A673 (cell line): ENCODE data around the gene NEGR1. TPM values are rescaled to one million over a fixed set of nuclear protein-coding genes. Genes with fewer than 3 reads are reported as not detected.

ENCODE experiments used
- BruUV-seq: library from RNA; stranded (reverse); fragments of 400-500 nt; replicated peaks from 2 replicates; lab custom pipeline; 2021; lab: Mats Ljungman, UMichigan
- CTCF ChIA-PET: fragments of 300-600 bp; sonication (Branson Sonifier 250); formaldehyde crosslinking; loops from one replicate; lab custom pipeline; 2022; ENCODE audit warnings: antibody characterized with exemption; lab: Charles Lee
- POLR2A ChIA-PET: fragments of 300-600 bp; sonication (Branson Sonifier 250); formaldehyde crosslinking; loops from one replicate; lab custom pipeline; 2022; ENCODE audit warnings: antibody characterized with exemption; ENCODE audit not compliant: low non-redundant PET; lab: Charles Lee
- DNase-seq: peaks from one replicate; pipeline ENCODE4 v3.0.0-alpha.2; 2015; ENCODE audit warnings: low spot score
- H3K27ac ChIP-seq: fragments of 200-600 bp; sonication (generic); 2 replicates; pipeline ENCODE4 v1.5.1; 2016; ENCODE audit warnings: mixed run types, low read depth, mild to moderate bottlenecking, mixed read lengths, antibody characterized with exemption, low read length; ENCODE audit not compliant: poor library complexity, severe bottlenecking
- H3K27me3 ChIP-seq: fragments of 200-600 bp; sonication (generic); replicated peaks from 2 replicates; pipeline ENCODE4 v1.6.1; 2017; ENCODE audit warnings: mixed run types, low read depth, mild to moderate bottlenecking, mixed read lengths, antibody characterized with exemption, low read length; ENCODE audit not compliant: insufficient read depth, poor library complexity
- H3K36me3 ChIP-seq: fragments of 200-600 bp; sonication (generic); 2 replicates; pipeline ENCODE4 v1.6.1; 2016; ENCODE audit warnings: mixed run types, mild to moderate bottlenecking, mixed read lengths, antibody characterized with exemption, low read length; ENCODE audit not compliant: insufficient read depth, poor library complexity, severe bottlenecking
- H3K4me1 ChIP-seq: fragments of 200-600 bp; sonication (generic); 2 replicates; pipeline ENCODE4 v1.6.1; 2017; ENCODE audit warnings: mixed run types, mild to moderate bottlenecking, mixed read lengths, antibody characterized with exemption, low read length; ENCODE audit not compliant: insufficient read depth, poor library complexity, severe bottlenecking
- H3K4me3 ChIP-seq: fragments of 200-600 bp; sonication (generic); 2 replicates; pipeline ENCODE4 v1.5.1; 2016; ENCODE audit warnings: low read depth, mixed run types, mild to moderate bottlenecking, mixed read lengths, low read length; ENCODE audit not compliant: poor library complexity, severe bottlenecking
- H3K9me3 ChIP-seq: fragments of 200-600 bp; sonication (generic); 2 replicates; pipeline ENCODE4 v1.6.1; 2016; ENCODE audit warnings: mixed run types, low read depth, mild to moderate bottlenecking, mixed read lengths, antibody characterized with exemption, low read length; ENCODE audit not compliant: poor library complexity, severe bottlenecking
- CTCF ChIP-seq: fragments of 300-800, 200-600 bp; sonication (generic); conservative IDR thresholded peaks from 2 replicates; pipeline ENCODE4 v1.5.1; 2017; ENCODE audit warnings: low read depth, mild to moderate bottlenecking, antibody characterized with exemption, low read length, moderate library complexity, mixed read lengths
- EZH2 ChIP-seq: fragments of 200-600 bp; sonication (generic); IDR thresholded peaks from 2 replicates; pipeline ENCODE4 v1.6.1; 2017; ENCODE audit warnings: borderline replicate concordance, low read depth, mild to moderate bottlenecking, mixed read lengths, antibody characterized with exemption, low read length; ENCODE audit not compliant: poor library complexity, severe bottlenecking
- intact Hi-C: fragments of 100-400 bp; cut with micrococcal nuclease; formaldehyde crosslinking; loops from one replicate; pipeline ENCODE4 v1.10.0; 2022; ENCODE audit not compliant: unreplicated experiment
- total RNA-seq: library from RNA; stranded (reverse); gene quantifications from 2 replicates; pipeline ENCODE4 v1.2.3, GENCODE V29; 2021

Gene NEGR1
- total RNA-seq, 1 experiment from 2014 or later = 7.6 TPM

GRCh38 chr1:71618191-71618590 is 664.1 kb downstream of the NEGR1 start:
- H3K27ac ChIP-seq = no peak overlapping the region

GRCh38 chr1:71610476-71610875 is 671.9 kb downstream of the NEGR1 start:
- H3K4me3 ChIP-seq = no peak overlapping the region
- BruUV-seq = no TSS peak
- no peaks in the 10 kb centered on the region for H3K36me3 ChIP-seq
- H3K9me3 ChIP-seq = no peaks in the 10 kb centered on the region
- H3K27me3 ChIP-seq = no peaks in the 10 kb centered on the region
- TF ChIP-seq CTCF = no peak
- TF ChIP-seq EZH2 = no peak
- H3K27ac ChIP-seq = no peak overlapping the region
- H3K4me1 ChIP-seq = no peaks in the 10 kb centered on the region
- no peak for DNase-seq
- ChIA-PET POLR2A (no interaction called here), CTCF (no interaction called here)
- intact Hi-C loops = no loop called here

More at GRCh38 chr1:71618191-71618590, 664.1 kb downstream of the NEGR1 start:
- Histone ChIP-seq H3K36me3 (no peaks in the 10 kb centered on the region), H3K9me3 (no peaks in the 10 kb centered on the region), H3K4me3 (no peak overlapping the region), H3K27me3 (no peaks in the 10 kb centered on the region), H3K4me1 (no peaks in the 10 kb centered on the region)
- BruUV-seq = no TSS peak
- ChIA-PET CTCF (no interaction called here), POLR2A (no interaction called here)
- intact Hi-C loops = no loop called here
- TF ChIP-seq CTCF (no peak), EZH2 (no peak)
- DNase-seq = no peak

GRCh38 chr1:71603044-71603776 is 679.1 kb downstream of the NEGR1 start:
- BruUV-seq = no TSS peak
- no peak for TF ChIP-seq EZH2
- TF ChIP-seq CTCF = no peak
- Histone ChIP-seq H3K4me3 (no peak overlapping the region), H3K4me1 (no peaks in the 10 kb centered on the region), H3K27me3 (no peaks in the 10 kb centered on the region), H3K9me3 (no peaks in the 10 kb centered on the region), H3K36me3 (no peaks in the 10 kb centered on the region), H3K27ac (no peak overlapping the region)
- DNase-seq = no peak
- intact Hi-C loops = no loop called here
- POLR2A ChIA-PET = no interaction called here
- CTCF ChIA-PET = no interaction called here
